ENCODE results near the gene THBD. TPM values are rescaled to one million over a fixed set of nuclear protein-coding genes. Genes with fewer than 3 reads are reported as not detected.

THBD gene
- total RNA-seq, 1 donor from 2014 or later, result not detected

DNA sequence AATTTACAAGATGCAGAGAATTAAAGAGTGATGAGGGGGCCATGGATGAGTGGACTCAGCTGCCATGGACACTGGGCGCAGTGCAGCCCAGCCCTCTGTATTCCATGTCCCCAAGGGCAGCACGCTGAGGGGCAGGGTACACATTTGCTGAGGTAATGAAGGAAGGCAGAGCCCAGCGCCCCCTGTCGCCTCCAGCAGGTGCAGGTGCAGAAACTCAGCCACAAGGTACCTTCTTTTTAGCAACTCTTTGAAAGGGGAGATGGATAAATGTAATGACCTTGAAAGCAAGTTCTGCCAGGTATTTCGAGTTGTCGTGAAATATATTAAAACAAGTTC is 29.5 kb upstream of the THBD start:
- peaks cover 9% of the 10 kb centered on the region for H3K4me1 Mint-ChIP-seq
- intact Hi-C loops (cut with micrococcal nuclease), result no loop called here
- peaks cover 16% of the 10 kb centered on the region for H3K27me3 Mint-ChIP-seq
- no peaks in the 10 kb centered on the region for H3K36me3 Mint-ChIP-seq (ENCODE audit: low read depth)
- no peak for DNase-seq
- no peaks in the 10 kb centered on the region for H3K9me3 Mint-ChIP-seq
- no peak overlapping the region for H3K4me3 Mint-ChIP-seq
- H3K27ac Mint-ChIP-seq, result no peak overlapping the region

DNA sequence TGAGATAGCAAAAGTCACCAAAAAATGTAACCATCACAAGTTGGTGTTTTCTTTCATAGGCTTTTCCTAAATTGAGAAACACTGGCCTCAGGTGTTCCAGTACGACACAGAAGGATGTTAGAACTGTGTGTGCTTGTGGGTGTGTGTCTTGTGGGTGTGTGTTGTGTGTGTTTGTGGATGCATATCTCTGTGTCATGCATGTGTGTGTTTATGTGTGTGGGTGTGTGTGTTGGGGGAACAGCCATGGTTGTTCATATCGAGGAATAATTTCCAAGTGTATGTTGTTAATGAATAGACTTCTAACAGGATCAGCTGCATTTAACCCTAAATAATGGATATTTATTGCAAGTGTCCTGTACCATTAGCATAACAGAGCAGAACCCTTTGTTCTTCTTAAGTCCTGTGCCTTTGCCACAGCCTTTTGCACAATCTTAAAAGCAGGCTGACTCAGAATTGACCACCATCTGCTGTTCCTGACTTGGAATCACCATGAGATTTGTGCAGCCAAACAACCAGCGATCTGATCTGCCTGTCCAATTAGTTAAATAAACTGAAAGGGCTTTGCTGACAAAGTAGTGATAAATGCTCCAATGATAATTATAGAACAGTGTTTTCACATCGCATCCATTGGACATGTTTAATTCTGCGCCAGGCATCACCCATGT is 29.0 kb upstream of the THBD start:
- Mint-ChIP-seq H3K9me3 (no peaks in the 10 kb centered on the region), H3K27ac (no peak overlapping the region), H3K27me3 (peaks cover 16% of the 10 kb centered on the region), H3K4me1 (peaks cover 7% of the 10 kb centered on the region), H3K36me3 (ENCODE audit: low read depth) (no peaks in the 10 kb centered on the region), H3K4me3 (no peak overlapping the region)
- intact Hi-C loops (cut with micrococcal nuclease), result no loop called here
- no peak for DNase-seq

- intact Hi-C loops (cut with micrococcal nuclease), result no loop called here
- no peak for DNase-seq
- Mint-ChIP-seq H3K36me3 (ENCODE audit: low read depth) (no peaks in the 10 kb centered on the region), H3K9me3 (no peaks in the 10 kb centered on the region), H3K4me3 (no peak overlapping the region), H3K4me1 (peaks cover 3% of the 10 kb centered on the region), H3K27me3 (peaks cover 16% of the 10 kb centered on the region), H3K27ac (no peak overlapping the region)
Measured at GRCh38 chr20:23077277-23077676, 27.8 kb upstream of the THBD start.

GRCh38 chr20:23074052-23074451 is 24.6 kb upstream of the THBD start:
- no peak overlapping the region for H3K27ac Mint-ChIP-seq
- intact Hi-C loops (cut with micrococcal nuclease), result no loop called here
- H3K4me3 Mint-ChIP-seq, result no peak overlapping the region
- peaks cover 11% of the 10 kb centered on the region for H3K27me3 Mint-ChIP-seq
- no peaks in the 10 kb centered on the region for H3K9me3 Mint-ChIP-seq
- no peak for DNase-seq
- no peaks in the 10 kb centered on the region for H3K36me3 Mint-ChIP-seq (ENCODE audit: low read depth)
- no peaks in the 10 kb centered on the region for H3K4me1 Mint-ChIP-seq

DNA sequence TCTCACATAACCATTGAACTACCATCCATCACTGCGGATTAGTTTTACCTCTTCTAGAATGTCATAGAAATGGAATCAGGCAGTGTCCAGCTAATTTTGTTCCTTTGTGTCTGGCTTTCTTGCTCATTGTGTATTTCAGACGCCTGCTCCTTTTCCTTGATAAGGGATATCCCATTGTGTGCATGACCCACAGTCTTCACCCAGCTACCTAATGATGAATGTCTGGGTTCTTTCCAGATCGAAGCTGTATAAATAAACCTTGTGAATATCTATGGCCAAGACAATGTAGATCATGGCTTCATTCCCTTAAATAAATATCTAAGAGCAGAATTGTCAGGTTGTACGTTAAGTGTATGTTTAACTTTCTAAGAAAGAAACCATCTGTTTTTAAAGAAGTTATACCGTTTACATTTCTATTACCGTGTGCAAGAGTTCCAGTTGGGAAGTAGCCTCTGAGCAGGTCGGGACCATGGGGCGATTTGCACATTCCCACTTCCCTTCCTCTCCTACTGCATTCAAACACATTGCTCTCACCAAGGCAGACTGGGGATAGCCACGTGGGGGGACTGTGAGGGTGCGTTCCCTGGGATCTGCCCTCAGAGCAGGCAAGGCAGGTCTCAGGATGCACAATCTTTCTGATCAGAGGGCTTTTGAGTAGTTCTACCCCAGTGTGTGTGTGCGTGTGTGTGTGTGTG is 23.6 kb upstream of the THBD start:
- Mint-ChIP-seq H3K4me3 (no peak overlapping the region), H3K27ac (no peak overlapping the region), H3K4me1 (no peaks in the 10 kb centered on the region), H3K9me3 (no peaks in the 10 kb centered on the region), H3K36me3 (ENCODE audit: low read depth) (no peaks in the 10 kb centered on the region), H3K27me3 (peaks cover 8% of the 10 kb centered on the region)
- DNase-seq, result no peak
- intact Hi-C loops (cut with micrococcal nuclease), result no loop called here

DNA sequence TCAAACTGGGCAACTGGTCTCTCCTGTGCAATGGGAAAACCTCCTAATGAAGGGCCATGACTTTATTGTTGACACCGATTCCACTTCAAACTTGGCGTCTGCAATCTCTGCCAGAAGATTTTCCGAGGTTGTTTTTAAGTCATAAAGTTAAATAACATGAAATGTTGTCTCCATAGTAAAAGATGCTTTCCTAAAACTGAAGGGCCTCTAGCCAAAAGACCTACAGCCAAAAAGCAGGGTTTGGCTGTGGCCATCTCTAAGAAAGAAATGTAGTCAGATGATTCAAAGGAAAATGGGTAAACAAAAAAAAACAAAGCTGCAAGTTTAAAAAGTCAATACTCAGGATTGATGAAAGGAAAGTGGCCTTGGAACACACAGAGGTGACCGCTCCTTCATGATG is 22.5 kb upstream of the THBD start:
- Mint-ChIP-seq H3K4me1 (no peaks in the 10 kb centered on the region), H3K27me3 (peaks cover 4% of the 10 kb centered on the region), H3K9me3 (no peaks in the 10 kb centered on the region), H3K36me3 (ENCODE audit: low read depth) (no peaks in the 10 kb centered on the region), H3K4me3 (no peak overlapping the region), H3K27ac (no peak overlapping the region)
- intact Hi-C loops (cut with micrococcal nuclease), result no loop called here
- DNase-seq, result no peak

DNA sequence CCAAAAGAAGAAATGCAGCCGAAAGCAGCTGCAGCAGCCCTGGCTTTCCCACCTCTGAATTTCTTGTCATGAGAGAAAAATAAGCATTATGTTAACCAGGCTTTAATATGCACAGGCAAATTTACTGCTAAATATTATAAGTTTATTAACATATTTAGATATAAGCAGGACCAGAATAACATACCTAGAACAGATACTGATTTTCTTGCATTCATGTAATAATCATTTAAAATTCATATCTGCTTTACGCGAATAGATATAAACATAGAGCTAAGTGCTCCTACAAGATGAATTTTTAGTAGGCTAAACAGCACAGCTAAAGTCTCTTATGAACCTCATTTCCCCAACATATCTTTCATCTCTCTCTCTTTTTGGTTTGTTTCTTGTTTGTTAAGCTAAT is 21.9 kb upstream of the THBD start:
- H3K27me3 Mint-ChIP-seq, result peaks cover 7% of the 10 kb centered on the region
- no peaks in the 10 kb centered on the region for H3K36me3 Mint-ChIP-seq (ENCODE audit: low read depth)
- H3K4me1 Mint-ChIP-seq, result no peaks in the 10 kb centered on the region
- no peak for DNase-seq
- H3K9me3 Mint-ChIP-seq, result no peaks in the 10 kb centered on the region
- no peak overlapping the region for H3K27ac Mint-ChIP-seq
- intact Hi-C loops (cut with micrococcal nuclease), result no loop called here
- H3K4me3 Mint-ChIP-seq, result no peak overlapping the region

- H3K9me3 Mint-ChIP-seq, result no peaks in the 10 kb centered on the region
Measured at GRCh38 chr20:23069108-23069507, 19.6 kb upstream of the THBD start.

DNA sequence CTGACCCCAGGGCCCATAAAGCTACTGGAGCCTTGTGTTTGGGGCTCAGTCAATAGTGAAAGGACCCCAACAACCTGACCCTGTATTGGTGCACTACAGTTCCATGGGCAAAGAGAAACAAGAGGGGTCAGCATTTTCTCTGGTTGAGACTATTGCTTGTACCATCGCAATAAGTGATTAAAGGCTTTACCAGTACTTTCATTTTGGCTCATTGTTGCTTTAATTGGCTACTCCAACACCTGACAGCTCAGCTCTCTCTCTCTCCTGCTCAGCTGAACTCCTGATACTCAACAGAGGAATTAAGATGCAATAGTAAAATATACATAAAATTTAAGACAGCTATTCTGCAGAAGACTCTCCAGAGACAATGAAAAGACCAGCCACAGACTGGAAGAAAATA is 18.8 kb upstream of the THBD start:
- Mint-ChIP-seq H3K4me1 (no peaks in the 10 kb centered on the region), H3K27ac (no peak overlapping the region), H3K4me3 (no peak overlapping the region), H3K36me3 (ENCODE audit: low read depth) (no peaks in the 10 kb centered on the region), H3K27me3 (peaks cover 12% of the 10 kb centered on the region), H3K9me3 (no peaks in the 10 kb centered on the region)
- DNase-seq, result no peak
- intact Hi-C loops (cut with micrococcal nuclease), result no loop called here

More at GRCh38 chr20:23069108-23069507, 19.6 kb upstream of the THBD start:
- H3K27ac Mint-ChIP-seq, result no peak overlapping the region
- H3K4me3 Mint-ChIP-seq, result no peak overlapping the region
- DNase-seq, result no peak
- no peaks in the 10 kb centered on the region for H3K4me1 Mint-ChIP-seq
- H3K36me3 Mint-ChIP-seq (ENCODE audit: low read depth), result no peaks in the 10 kb centered on the region
- intact Hi-C loops (cut with micrococcal nuclease), result no loop called here
- H3K27me3 Mint-ChIP-seq, result peaks cover 10% of the 10 kb centered on the region

GRCh38 chr20:23066772-23067171 is 17.3 kb upstream of the THBD start:
- Mint-ChIP-seq H3K9me3 (no peaks in the 10 kb centered on the region), H3K27ac (no peak overlapping the region), H3K4me1 (no peaks in the 10 kb centered on the region), H3K4me3 (no peak overlapping the region), H3K36me3 (ENCODE audit: low read depth) (no peaks in the 10 kb centered on the region), H3K27me3 (peaks cover 14% of the 10 kb centered on the region)
- DNase-seq, result no peak
- intact Hi-C loops (cut with micrococcal nuclease), result no loop called here

GRCh38 chr20:23065266-23066201 is 16.1 kb upstream of the THBD start:
- H3K27ac Mint-ChIP-seq, result no peak overlapping the region
- H3K36me3 Mint-ChIP-seq (ENCODE audit: low read depth), result no peaks in the 10 kb centered on the region
- intact Hi-C loops (cut with micrococcal nuclease), result no loop called here
- peaks cover 14% of the 10 kb centered on the region for H3K27me3 Mint-ChIP-seq
- no peaks in the 10 kb centered on the region for H3K4me1 Mint-ChIP-seq
- no peak overlapping the region for H3K4me3 Mint-ChIP-seq
- DNase-seq, result no peak
- H3K9me3 Mint-ChIP-seq, result no peaks in the 10 kb centered on the region

DNA sequence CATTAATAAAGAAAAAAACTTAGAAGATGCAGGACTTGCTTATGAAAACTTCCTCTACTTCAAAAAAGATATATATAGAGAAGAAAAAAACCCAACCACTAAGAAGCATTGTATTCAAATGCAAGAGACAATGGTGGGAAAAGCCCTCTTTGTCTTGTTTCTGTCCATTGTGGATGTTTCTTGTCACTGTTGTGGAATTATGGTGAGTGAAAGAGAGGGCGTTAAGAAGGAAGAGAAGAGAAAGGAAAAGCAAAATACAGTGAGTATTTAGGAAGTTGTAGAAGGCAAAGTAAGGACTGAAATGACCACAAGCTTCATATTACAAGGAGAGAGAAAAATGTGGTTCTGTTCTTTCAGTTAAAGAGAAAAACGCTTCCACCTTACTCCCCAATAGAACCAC is 14.1 kb upstream of the THBD start:
- Mint-ChIP-seq H3K27me3 (peaks cover 17% of the 10 kb centered on the region), H3K36me3 (ENCODE audit: low read depth) (no peaks in the 10 kb centered on the region), H3K9me3 (no peaks in the 10 kb centered on the region), H3K4me1 (no peaks in the 10 kb centered on the region), H3K27ac (no peak overlapping the region), H3K4me3 (no peak overlapping the region)
- intact Hi-C loops (cut with micrococcal nuclease), result no loop called here
- DNase-seq, result no peak

GRCh38 chr20:23063168-23063567 is 13.7 kb upstream of the THBD start:
- no peaks in the 10 kb centered on the region for H3K36me3 Mint-ChIP-seq (ENCODE audit: low read depth)
- H3K27ac Mint-ChIP-seq, result no peak overlapping the region
- H3K27me3 Mint-ChIP-seq, result peaks cover 17% of the 10 kb centered on the region
- no peak overlapping the region for H3K4me3 Mint-ChIP-seq
- intact Hi-C loops (cut with micrococcal nuclease), result no loop called here
- no peaks in the 10 kb centered on the region for H3K9me3 Mint-ChIP-seq
- DNase-seq, result no peak
- H3K4me1 Mint-ChIP-seq, result no peaks in the 10 kb centered on the region

DNA sequence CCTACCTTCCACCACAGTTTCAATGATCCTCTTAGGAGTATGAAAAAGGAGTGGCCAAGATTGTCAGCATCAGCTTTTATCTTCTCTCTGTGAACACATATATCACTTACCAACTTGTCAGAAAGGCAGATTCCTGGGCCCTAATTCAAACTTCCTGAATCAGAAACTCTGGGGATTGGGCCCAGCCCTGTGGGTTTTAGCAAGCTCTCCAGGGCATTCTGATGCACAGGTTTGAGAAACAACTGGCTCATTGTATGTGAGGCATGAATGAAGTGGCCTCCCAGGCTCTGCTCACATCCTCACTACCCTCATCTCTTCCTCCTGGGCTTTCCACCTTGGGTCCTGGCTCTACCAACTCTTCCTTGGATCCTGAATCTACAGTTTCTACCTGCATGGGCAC is 13.2 kb upstream of the THBD start:
- no peak overlapping the region for H3K27ac Mint-ChIP-seq
- no peak for DNase-seq
- H3K9me3 Mint-ChIP-seq, result no peaks in the 10 kb centered on the region
- H3K4me3 Mint-ChIP-seq, result no peak overlapping the region
- no peaks in the 10 kb centered on the region for H3K36me3 Mint-ChIP-seq (ENCODE audit: low read depth)
- peaks cover 17% of the 10 kb centered on the region for H3K27me3 Mint-ChIP-seq
- intact Hi-C loops (cut with micrococcal nuclease), result no loop called here
- no peaks in the 10 kb centered on the region for H3K4me1 Mint-ChIP-seq

All from activated CD4-positive, alpha-beta T cell treated with anti-CD3 and anti-CD28 coated beads, Interleukin-2, amount 10 ng/mL, durations not matched to agents 24 days and 14 days (primary cell).